Effector memory CD4-positive, alpha-beta T cell (primary cell): Measurements from ENCODE around the gene ACOXL.

Experiments
- DNase-seq, 3 donors: peaks; one replicate each; pipeline ENCODE4 v3.0.0-alpha.2; 2020
- H3K27ac ChIP-seq: 2 replicates; pipeline ENCODE4 v1.7.0; 2013; ENCODE audit warnings: mild to moderate bottlenecking, low read length, moderate library complexity; ENCODE audit not compliant: insufficient read depth, poor library complexity, severe bottlenecking
- H3K27me3 ChIP-seq: replicated peaks from 2 replicates; pipeline ENCODE4 v1.7.0; 2013; ENCODE audit warnings: mild to moderate bottlenecking, low read length; ENCODE audit not compliant: insufficient read depth, control insufficient read depth, poor library complexity, severe bottlenecking
- H3K36me3 ChIP-seq: 2 replicates; pipeline ENCODE4 v1.7.0; 2013; ENCODE audit warnings: mild to moderate bottlenecking, low read length, moderate library complexity; ENCODE audit not compliant: control insufficient read depth, insufficient read depth
- H3K4me1 ChIP-seq: 2 replicates; pipeline ENCODE4 v1.7.0; 2013; ENCODE audit warnings: low read length, mild to moderate bottlenecking; ENCODE audit not compliant: control insufficient read depth, insufficient read depth, poor library complexity, severe bottlenecking
- H3K4me3 ChIP-seq: 2 replicates; pipeline ENCODE4 v1.7.0; 2013; ENCODE audit warnings: low read length, low read depth, mild to moderate bottlenecking; ENCODE audit not compliant: insufficient read depth, poor library complexity, severe bottlenecking
- H3K9me3 ChIP-seq: 2 replicates; pipeline ENCODE4 v1.7.0; 2013; ENCODE audit warnings: mild to moderate bottlenecking, low read length, moderate library complexity; ENCODE audit not compliant: control insufficient read depth

Gene ACOXL

GRCh38 chr2:111133603-111134002 lies 401.2 kb downstream of the ACOXL start:
- Histone ChIP-seq H3K27ac (no peak overlapping the region), H3K27me3 (no peaks in the 10 kb centered on the region), H3K4me1 (no peaks in the 10 kb centered on the region), H3K36me3 (no peaks in the 10 kb centered on the region), H3K4me3 (no peak overlapping the region), H3K9me3 (no peaks in the 10 kb centered on the region)
- DNase-seq, result no peak

DNA sequence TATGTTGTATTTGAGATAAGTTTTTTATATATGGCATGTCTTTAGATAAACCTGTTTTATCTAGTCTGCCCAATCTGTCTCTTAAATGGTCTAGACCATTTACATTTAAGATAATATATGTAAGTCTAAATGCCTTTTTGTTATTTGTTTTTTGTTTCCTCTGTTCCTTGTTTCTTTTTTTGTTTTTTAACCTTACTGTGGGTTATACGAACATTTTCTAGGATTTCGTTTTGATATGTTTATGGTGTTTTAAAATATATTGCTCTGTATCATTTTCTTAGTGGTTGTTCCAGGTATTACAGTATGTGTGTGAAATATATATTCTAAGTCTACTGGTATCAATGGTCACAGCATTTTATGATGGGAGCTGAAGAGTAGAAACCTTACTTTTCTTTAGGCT lies 401.7 kb downstream of the ACOXL start:
- Histone ChIP-seq H3K27ac (no peak overlapping the region), H3K4me3 (no peak overlapping the region), H3K9me3 (no peaks in the 10 kb centered on the region), H3K27me3 (no peaks in the 10 kb centered on the region), H3K4me1 (no peaks in the 10 kb centered on the region), H3K36me3 (no peaks in the 10 kb centered on the region)
- no peak for DNase-seq

DNA sequence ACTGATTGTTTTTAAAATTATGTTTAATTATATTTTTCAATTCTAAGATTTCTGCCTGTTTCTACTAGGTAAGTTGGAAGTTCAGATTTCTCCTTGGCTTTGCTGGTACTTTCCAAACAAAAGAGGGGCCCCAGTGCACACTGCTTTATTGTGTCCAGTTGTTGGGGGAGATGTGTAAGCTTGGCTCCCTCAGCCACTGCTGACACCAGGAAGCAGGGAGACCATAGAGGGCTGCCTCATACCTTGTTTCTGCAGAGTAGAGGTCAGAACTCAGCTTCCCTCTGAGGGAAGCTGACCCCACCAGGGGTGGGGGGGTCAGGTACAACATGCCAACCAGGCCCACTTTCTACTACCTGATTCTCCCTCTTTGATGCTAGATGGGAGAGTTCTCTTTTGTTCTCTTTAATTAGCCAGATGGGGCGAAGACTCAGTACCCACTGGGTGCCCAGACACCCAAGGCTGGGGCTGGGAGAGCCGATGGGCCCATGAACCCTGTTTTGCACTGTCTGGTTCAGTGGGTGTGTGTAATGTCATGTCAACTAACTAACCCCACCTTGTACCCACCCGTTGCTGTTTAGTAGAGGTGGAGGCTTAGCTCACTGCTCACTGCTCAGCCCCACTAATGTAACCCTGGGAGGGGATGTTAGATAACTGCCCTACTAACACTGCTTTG lies 403.0 kb downstream of the ACOXL start:
- H3K9me3 ChIP-seq, result no peaks in the 10 kb centered on the region
- no peaks in the 10 kb centered on the region for H3K27me3 ChIP-seq
- no peaks in the 10 kb centered on the region for H3K4me1 ChIP-seq
- no peak overlapping the region for H3K4me3 ChIP-seq
- no peak overlapping the region for H3K27ac ChIP-seq
- DNase-seq, result no peak
- no peaks in the 10 kb centered on the region for H3K36me3 ChIP-seq

DNA sequence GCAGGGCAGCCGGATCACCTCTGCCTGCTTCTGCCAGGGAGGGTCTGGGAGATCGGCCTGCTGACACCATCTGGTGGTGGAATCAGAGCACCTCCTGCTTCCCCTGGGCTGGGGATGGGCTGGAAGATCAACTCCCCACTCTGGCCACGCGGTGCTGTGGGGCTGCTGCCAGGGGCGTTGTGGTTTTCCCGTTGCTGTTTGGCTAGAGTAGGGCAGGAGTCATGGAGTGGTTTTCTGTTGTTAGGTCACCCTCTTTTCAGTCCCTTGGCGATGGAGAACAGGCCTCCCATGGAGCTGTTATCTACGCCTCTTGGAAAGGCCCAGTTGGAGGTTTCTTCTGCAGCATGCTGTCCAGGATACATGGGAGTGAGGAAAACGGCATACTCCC lies 403.5 kb downstream of the ACOXL start:
- no peaks in the 10 kb centered on the region for H3K4me1 ChIP-seq
- no peak for DNase-seq

DNA sequence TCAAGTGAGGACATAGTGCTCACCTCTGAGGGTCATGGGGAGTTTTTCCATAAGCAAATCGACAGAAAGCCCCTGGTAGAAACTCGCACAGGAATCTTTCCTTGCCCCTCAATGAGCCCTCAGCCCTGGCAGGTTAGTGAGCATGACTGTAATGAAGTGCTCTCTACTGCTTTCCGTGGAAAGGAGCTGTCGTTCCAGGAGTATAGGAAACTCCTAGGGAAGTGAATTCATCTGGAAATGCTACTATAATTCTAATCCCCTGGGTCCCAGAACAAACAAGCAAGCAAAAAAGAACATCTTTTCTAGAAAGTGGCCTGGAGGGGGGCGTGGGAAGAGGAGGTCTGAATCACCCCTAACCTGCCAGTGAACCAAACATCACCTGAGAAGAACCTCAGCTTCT lies 406.5 kb downstream of the ACOXL start:
- no peaks in the 10 kb centered on the region for H3K9me3 ChIP-seq
- no peaks in the 10 kb centered on the region for H3K4me1 ChIP-seq
- no peak overlapping the region for H3K4me3 ChIP-seq
- no peak for DNase-seq
- no peak overlapping the region for H3K27ac ChIP-seq
- H3K27me3 ChIP-seq, result no peaks in the 10 kb centered on the region
- no peaks in the 10 kb centered on the region for H3K36me3 ChIP-seq

More for the DNA sequence above, 403.5 kb downstream of the ACOXL start:
- Histone ChIP-seq H3K27me3 (no peaks in the 10 kb centered on the region), H3K27ac (no peak overlapping the region), H3K36me3 (no peaks in the 10 kb centered on the region), H3K4me3 (no peak overlapping the region), H3K9me3 (no peaks in the 10 kb centered on the region)

- DNase-seq, result no peak
- Histone ChIP-seq H3K36me3 (no peaks in the 10 kb centered on the region), H3K4me3 (no peak overlapping the region), H3K27me3 (no peaks in the 10 kb centered on the region), H3K4me1 (no peaks in the 10 kb centered on the region), H3K27ac (no peak overlapping the region), H3K9me3 (no peaks in the 10 kb centered on the region)
Observed at GRCh38 chr2:111139637-111140317, 407.4 kb downstream of the ACOXL start.

DNA sequence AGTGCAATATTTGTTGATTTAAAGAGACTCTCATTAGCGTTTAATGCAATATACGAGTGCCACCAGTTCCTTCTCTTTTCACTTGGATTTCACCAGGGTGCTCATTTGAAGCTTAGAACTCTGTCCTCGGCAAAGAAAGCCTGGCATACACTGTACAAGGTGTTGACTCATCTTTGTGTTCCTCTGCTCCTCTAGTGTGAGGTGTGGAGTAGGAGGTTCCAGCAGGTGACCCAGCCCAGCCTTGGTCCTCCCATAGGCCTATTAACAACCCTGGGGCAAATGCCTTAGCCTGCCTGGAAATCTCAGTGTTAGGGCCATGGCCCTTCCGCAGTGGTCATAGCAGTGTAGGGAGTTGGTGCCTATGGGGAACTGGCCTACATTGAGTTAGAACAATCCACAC lies 408.4 kb downstream of the ACOXL start:
- Histone ChIP-seq H3K27ac (no peak overlapping the region), H3K4me3 (no peak overlapping the region), H3K36me3 (no peaks in the 10 kb centered on the region), H3K27me3 (no peaks in the 10 kb centered on the region), H3K4me1 (no peaks in the 10 kb centered on the region), H3K9me3 (no peaks in the 10 kb centered on the region)
- no peak for DNase-seq

- DNase-seq, result no peak
- Histone ChIP-seq H3K4me1 (no peaks in the 10 kb centered on the region), H3K36me3 (no peaks in the 10 kb centered on the region), H3K9me3 (no peaks in the 10 kb centered on the region), H3K27ac (no peak overlapping the region), H3K27me3 (no peaks in the 10 kb centered on the region), H3K4me3 (no peak overlapping the region)
Observed at GRCh38 chr2:111142101-111142500, 409.7 kb downstream of the ACOXL start.

DNA sequence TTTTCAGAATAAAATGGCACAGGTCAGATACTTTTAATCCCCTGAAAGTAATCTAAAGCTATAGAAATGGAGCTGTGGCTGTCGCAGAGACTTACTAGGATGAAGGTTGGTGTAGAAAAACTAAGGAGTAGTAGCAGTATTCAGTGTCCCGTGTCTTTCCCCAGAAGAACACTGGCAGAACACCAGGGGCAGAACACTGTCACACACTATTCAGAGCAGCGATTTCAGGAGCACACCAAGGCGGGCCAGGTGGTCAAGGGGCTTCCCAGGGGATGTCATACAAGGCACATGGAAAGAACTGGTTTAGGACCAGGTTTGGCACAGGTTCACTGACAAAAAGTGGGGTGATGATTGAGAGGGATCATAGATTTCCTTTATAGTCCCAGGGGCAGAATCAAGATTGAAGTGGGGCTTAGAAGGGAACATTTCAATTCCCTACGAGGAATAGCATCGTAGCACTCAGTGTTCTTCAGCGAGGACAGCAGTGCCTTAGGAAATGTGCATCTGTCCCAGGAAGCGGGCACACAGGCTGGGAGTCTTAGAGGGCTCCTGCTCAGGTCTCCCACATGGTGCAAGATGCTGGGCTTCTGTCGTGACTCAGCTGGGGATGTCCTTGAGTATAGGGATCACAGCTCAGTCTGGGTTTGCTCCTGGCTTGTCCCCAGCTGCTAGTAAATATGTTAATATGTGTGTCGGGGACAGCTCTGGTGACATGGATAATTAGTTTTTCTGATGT lies 410.9 kb downstream of the ACOXL start:
- DNase-seq, result no peak

GRCh38 chr2:111143843-111144198 lies 411.4 kb downstream of the ACOXL start:
- DNase-seq, result no peak
- Histone ChIP-seq H3K4me1 (no peaks in the 10 kb centered on the region), H3K27me3 (no peaks in the 10 kb centered on the region), H3K9me3 (no peaks in the 10 kb centered on the region), H3K36me3 (no peaks in the 10 kb centered on the region), H3K27ac (no peak overlapping the region), H3K4me3 (no peak overlapping the region)

More for the DNA sequence above, 410.9 kb downstream of the ACOXL start:
- Histone ChIP-seq H3K9me3 (no peaks in the 10 kb centered on the region), H3K36me3 (no peaks in the 10 kb centered on the region), H3K4me1 (no peaks in the 10 kb centered on the region), H3K27me3 (no peaks in the 10 kb centered on the region), H3K4me3 (no peak overlapping the region), H3K27ac (no peak overlapping the region)
